Naive thymus-derived CD4-positive, alpha-beta T cell (primary cell): ENCODE results near the gene PCNP. TPM values are rescaled to one million over a fixed set of nuclear protein-coding genes. Genes with fewer than 3 reads are reported as not detected.
A peak's percentile ranks its signal among the peaks of the same experiment; 100 is the strongest.
"Not testable (repeated sequence)": the region's sequence is repeated elsewhere in the genome, so short reads cannot be mapped to it uniquely, and the experiment has no call there.

Experiments
- ATAC-seq: fragments of 150-1000 bp; cut with Tn5 transposase; 2 replicates; pipeline ENCODE4 v1.10.0; 2021; ENCODE audit warnings: mild to moderate bottlenecking, moderate library complexity
- CTCF ChIA-PET: fragments of 350-600 bp; sonication (Branson Sonifier 250); formaldehyde crosslinking; loops from one replicate; lab custom pipeline; 2021; ENCODE audit warnings: antibody characterized with exemption; lab: Charles Lee
- POLR2A ChIA-PET: fragments of 350-600 bp; sonication (Branson Sonifier 250); formaldehyde crosslinking; loops from one replicate; lab custom pipeline; 2021; ENCODE audit warnings: antibody characterized with exemption, inconsistent platforms; lab: Charles Lee
- DNase-seq, 9 donors: peaks; one replicate each; pipeline versions ENCODE4 v3.0.0 to v3.0.0-alpha.2; 2020 to 2022; ENCODE audit warnings: mixed read lengths in 1 of 9
- H3K27ac ChIP-seq: one replicate; pipeline ENCODE4 v1.7.0; 2013; ENCODE audit warnings: mild to moderate bottlenecking, low read depth, low read length, moderate library complexity
- H3K27me3 ChIP-seq, 2 donors: one replicate each; pipeline ENCODE4 v1.7.0; 2013; ENCODE audit warnings: low read length in 2 of 2, mild to moderate bottlenecking in 2 of 2, moderate library complexity in 2 of 2; ENCODE audit not compliant: control insufficient read depth in 2 of 2, insufficient read depth in 2 of 2
- H3K36me3 ChIP-seq, 3 experiments: 1 replicate in 2 of 3; 2 replicates in 1 of 3; pipeline ENCODE4 v1.7.0; 2013; ENCODE audit warnings: low read length in 3 of 3, mild to moderate bottlenecking in 3 of 3, moderate library complexity in 1 of 3; ENCODE audit not compliant: insufficient read depth in 3 of 3, control insufficient read depth in 2 of 3
- H3K4me1 ChIP-seq, 2 donors: one replicate each; pipeline ENCODE4 v1.7.0; 2013; ENCODE audit warnings: low read length in 2 of 2, mild to moderate bottlenecking in 2 of 2, moderate library complexity in 1 of 2; ENCODE audit not compliant: control insufficient read depth in 2 of 2, insufficient read depth in 2 of 2
- H3K4me3 ChIP-seq: 2 replicates; pipeline ENCODE4 v1.7.0; 2013; ENCODE audit warnings: mild to moderate bottlenecking, low read length
- H3K9me3 ChIP-seq, 3 experiments: 1 replicate in 2 of 3; 2 replicates in 1 of 3; pipeline ENCODE4 v1.7.0; 2013; ENCODE audit warnings: low read length in 3 of 3; ENCODE audit not compliant: control insufficient read depth in 2 of 3
- H3K27ac Mint-ChIP-seq, 9 donors: one replicate each; pipeline ENCODE4 v1.8.0; 2020 to 2022; ENCODE audit warnings: mixed read lengths in 9 of 9, mild to moderate bottlenecking in 8 of 9, moderate library complexity in 5 of 9, inconsistent platforms in 2 of 9
- H3K27me3 Mint-ChIP-seq, 5 donors: one replicate each; pipeline ENCODE4 v1.8.0; 2021 to 2022; ENCODE audit warnings: mixed read lengths in 5 of 5, mild to moderate bottlenecking in 1 of 5
- H3K36me3 Mint-ChIP-seq, 5 donors: one replicate each; pipeline ENCODE4 v1.8.0; 2020 to 2022; ENCODE audit warnings: mixed read lengths in 5 of 5, mild to moderate bottlenecking in 3 of 5, inconsistent platforms in 1 of 5
- H3K4me1 Mint-ChIP-seq, 7 donors: one replicate each; pipeline ENCODE4 v1.8.0; 2020 to 2022; ENCODE audit warnings: mixed read lengths in 7 of 7, mild to moderate bottlenecking in 3 of 7, inconsistent platforms in 1 of 7
- H3K4me3 Mint-ChIP-seq, 10 donors: one replicate each; pipeline ENCODE4 v1.8.0; 2020 to 2022; ENCODE audit warnings: mild to moderate bottlenecking in 10 of 10, mixed read lengths in 10 of 10, moderate library complexity in 6 of 10, inconsistent platforms in 2 of 10
- H3K9me3 Mint-ChIP-seq, 11 donors: one replicate each; pipeline ENCODE4 v1.8.0; 2020 to 2022; ENCODE audit warnings: mixed read lengths in 11 of 11, mild to moderate bottlenecking in 4 of 11, inconsistent platforms in 1 of 11, moderate library complexity in 1 of 11
- intact Hi-C, 2 donors: fragments of 100-400 bp; cut with micrococcal nuclease; formaldehyde crosslinking; loops; one replicate each; pipeline ENCODE4 v1.15.1; 2023
- polyA plus RNA-seq, 2 donors: library from polyadenylated mRNA; unstranded; fragments of 300-500 nt; fragmentation: Illumina TruSeq; gene quantifications; one replicate each; pipeline ENCODE4 v1.2.3, GENCODE V29; 2021
- total RNA-seq, 6 experiments: library from RNA in 5 of 6; stranded (reverse) in 5 of 6; gene quantifications; 1 replicate in 5 of 6; 2 replicates in 1 of 6; pipeline ENCODE4 v1.2.3 and lab custom pipeline; 2021 to 2026

PCNP gene
- total and polyA plus RNA-seq, 7 experiments from 2014 or later, result 78.2 to 172 (median 154) TPM

DNA sequence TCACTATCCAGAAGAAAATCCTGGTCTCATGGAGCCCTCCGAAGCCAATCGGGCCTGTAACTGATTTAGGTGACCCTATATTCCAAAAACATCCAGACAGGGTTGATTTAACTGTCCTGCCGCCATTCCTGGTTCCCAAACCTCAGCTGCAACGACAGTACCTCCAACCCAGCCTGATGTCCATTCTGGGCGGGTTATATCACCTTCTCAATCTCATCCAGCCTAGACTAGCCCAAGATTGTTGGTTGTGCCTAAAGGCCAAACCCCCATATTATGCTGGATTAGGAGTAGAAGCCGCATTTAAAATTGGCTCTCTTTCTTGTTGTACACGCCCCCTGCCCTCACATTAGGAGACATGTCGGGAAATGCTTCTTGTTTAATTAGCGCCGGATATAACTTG, 66.3 kb downstream of the PCNP start:
- Mint-ChIP-seq H3K27ac (no peak overlapping the region), H3K4me3 (no peak overlapping the region), H3K4me1 (peaks cover 10 to 29% (median 26%) of the 10 kb centered on the region in 7 donors), H3K9me3 (no peaks in the 10 kb centered on the region), H3K36me3 (no peaks in the 10 kb centered on the region), H3K27me3 (no peaks in the 10 kb centered on the region)
- POLR2A ChIA-PET, result interaction anchor here (0.6 kb wide), 1 partner anchor 13 kb away, joined by 3 read pairs; no protein-coding TSS in a partner anchor
- CTCF ChIA-PET, result no interaction called here
- intact Hi-C loops, result loop anchor here in 1 of 2 donors (5.0 kb wide), 1 partner anchor 428 kb away; no protein-coding TSS in a partner anchor
- Histone ChIP-seq H3K9me3 (no peaks in the 10 kb centered on the region), H3K4me1 (peaks cover 17 to 21% of the 10 kb centered on the region in 2 donors), H3K27me3 (no peaks in the 10 kb centered on the region), H3K4me3 (no peak overlapping the region), H3K27ac (no peak overlapping the region), H3K36me3 (no peaks in the 10 kb centered on the region)
- DNase-seq (peak in 1 of 9 donors; percentile 13), ATAC-seq (no peak)

DNA sequence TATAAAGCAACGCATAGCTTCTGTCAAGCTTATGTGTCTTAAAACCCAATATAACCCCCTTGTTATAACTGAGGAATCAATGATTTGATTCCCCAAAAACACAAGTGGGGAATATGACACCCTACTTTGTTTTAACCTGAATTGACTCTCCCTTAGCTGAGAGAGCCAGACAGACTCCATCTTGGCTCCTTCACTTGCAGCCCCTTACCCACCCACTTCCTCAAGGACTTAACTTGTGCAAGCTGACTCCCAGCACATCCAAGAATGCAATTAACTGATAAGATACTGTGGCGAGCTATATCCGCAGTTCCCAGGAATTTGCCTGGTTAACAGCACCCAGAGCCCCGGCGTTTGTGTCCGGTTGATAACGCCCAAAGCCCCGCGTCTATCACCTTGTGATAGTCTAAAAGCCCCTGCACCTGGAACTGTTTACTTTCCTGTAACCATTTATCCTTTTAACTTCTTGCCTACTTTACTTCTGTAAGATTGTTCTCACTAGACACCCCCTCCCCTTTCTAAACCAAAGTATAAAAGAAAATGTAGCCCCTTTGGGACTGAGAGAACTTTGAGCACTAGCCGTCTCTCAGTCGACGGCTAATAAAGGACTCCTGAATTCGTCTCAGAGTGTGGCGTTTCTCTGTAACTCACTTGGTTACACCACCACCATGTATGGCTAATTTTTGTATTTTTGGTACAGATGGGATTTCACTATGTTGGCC, 67.6 kb downstream of the PCNP start:
- H3K36me3 ChIP-seq, H3K27ac ChIP-seq, DNase-seq, H3K4me3 Mint-ChIP-seq, POLR2A ChIA-PET, H3K9me3 ChIP-seq, H3K36me3 Mint-ChIP-seq, H3K27me3 ChIP-seq, H3K27me3 Mint-ChIP-seq, ATAC-seq, H3K9me3 Mint-ChIP-seq, H3K4me3 ChIP-seq: not testable (repeated sequence)
- H3K4me1 Mint-ChIP-seq, result peaks cover 15 to 33% (median 30%) of the 10 kb centered on the region in 7 donors
- CTCF ChIA-PET, result interaction anchor here (0.6 kb wide), 1 partner anchor 216 kb away, joined by 3 read pairs; no protein-coding TSS in a partner anchor
- intact Hi-C loops, result loop anchor here in 1 of 2 donors (5.0 kb wide), 1 partner anchor 429 kb away; no protein-coding TSS in a partner anchor
- H3K4me1 ChIP-seq, result peaks cover 17 to 21% of the 10 kb centered on the region in 2 donors
- H3K27ac Mint-ChIP-seq, result peak overlapping the region in 2 of 9 donors; percentile 32 to 38

- ChIA-PET CTCF (no interaction called here), POLR2A (no interaction called here)
- H3K36me3 Mint-ChIP-seq, result peaks cover 0 to 8% (median 3%) of the 10 kb centered on the region in 5 donors
- H3K9me3 ChIP-seq, result no peaks in the 10 kb centered on the region
- H3K36me3 ChIP-seq, result no peaks in the 10 kb centered on the region
- no peak overlapping the region for H3K4me3 ChIP-seq
- no peak for DNase-seq
- intact Hi-C loops, result loop anchor here in 1 of 2 donors (5.0 kb wide), 1 partner anchor 430 kb away; no protein-coding TSS in a partner anchor
- ATAC-seq, result no peak
- peak overlapping the region in 5 of 9 donors; percentile 1 to 50 (median 25) for H3K27ac Mint-ChIP-seq
- no peak overlapping the region for H3K4me3 Mint-ChIP-seq
- peaks cover 17 to 21% of the 10 kb centered on the region in 2 donors for H3K4me1 ChIP-seq
- no peak overlapping the region for H3K27ac ChIP-seq
- no peaks in the 10 kb centered on the region for H3K9me3 Mint-ChIP-seq
- H3K4me1 Mint-ChIP-seq, result peaks cover 15 to 33% (median 30%) of the 10 kb centered on the region in 7 donors
- no peaks in the 10 kb centered on the region for H3K27me3 Mint-ChIP-seq
- H3K27me3 ChIP-seq, result no peaks in the 10 kb centered on the region
Measured at GRCh38 chr3:101642441-101642840, 68.5 kb downstream of the PCNP start.

GRCh38 chr3:101643009-101643844, 69.2 kb downstream of the PCNP start:
- Mint-ChIP-seq H3K27ac (peak overlapping the region; percentile 28 to 88 (median 75)), H3K9me3 (no peaks in the 10 kb centered on the region), H3K4me3 (peak overlapping the region in 3 of 10 donors; percentile 18 to 35 (median 21)), H3K27me3 (no peaks in the 10 kb centered on the region), H3K4me1 (peaks cover 15 to 33% (median 30%) of the 10 kb centered on the region in 7 donors), H3K36me3 (peaks cover 0 to 11% (median 4%) of the 10 kb centered on the region in 5 donors)
- no peak for ATAC-seq
- Histone ChIP-seq H3K27ac (no peak overlapping the region), H3K9me3 (no peaks in the 10 kb centered on the region), H3K36me3 (peaks cover 0 to 8% (median 0%) of the 10 kb centered on the region in 3 experiments), H3K4me1 (peaks cover 17 to 21% of the 10 kb centered on the region in 2 donors), H3K4me3 (no peak overlapping the region), H3K27me3 (no peaks in the 10 kb centered on the region)
- no peak for DNase-seq
- intact Hi-C loops, result loop anchor here in 1 of 2 donors (5.0 kb wide), 1 partner anchor 431 kb away; no protein-coding TSS in a partner anchor
- POLR2A ChIA-PET, result interaction anchor here (0.8 to 1.8 kb wide), 2 partner anchors 22 to 33 kb away, joined by 3 to 5 read pairs; no protein-coding TSS in a partner anchor
- CTCF ChIA-PET, result no interaction called here

Other genes with a start within 250 kb of the PCNP start
- 10 to 100 TPM; 28.8 to 79.0 (median 49.5) TPM for gene SENP7, start 61.0 kb upstream of the PCNP start, total RNA-seq
- 10 to 100 TPM; 14.0 TPM for gene SENP7, start 61.0 kb upstream of the PCNP start, polyA plus RNA-seq
- 10 to 100 TPM; 24.1 to 32.7 (median 27.1) TPM for gene TRMT10C, start 12.3 kb upstream of the PCNP start, total RNA-seq
- 10 to 100 TPM; 27.6 to 37.3 TPM for gene TRMT10C, start 12.3 kb upstream of the PCNP start, polyA plus RNA-seq
- gene ZBTB11, start 103.0 kb downstream of the PCNP start, total RNA-seq, result 10 to 100 TPM; 31.9 to 68.2 (median 54.2) TPM
- 10 to 100 TPM; 10.5 to 16.3 TPM for gene ZBTB11, start 103.0 kb downstream of the PCNP start, polyA plus RNA-seq
- 1,000 to 10,000 TPM; 1,072 to 1,652 (median 1,599) TPM for gene RPL24, start 112.5 kb downstream of the PCNP start, total RNA-seq
- gene RPL24, start 112.5 kb downstream of the PCNP start, polyA plus RNA-seq, result 1,000 to 10,000 TPM; 1,238 to 1,434 TPM
- 10 to 100 TPM in 3 of 5 experiments, 1 to 10 TPM in 2; 5.5 to 21.7 (median 10.9) TPM for gene CEP97, start 150.4 kb downstream of the PCNP start, total RNA-seq
- 1 to 10 TPM; 3.4 to 3.8 TPM for gene CEP97, start 150.4 kb downstream of the PCNP start, polyA plus RNA-seq
- gene NXPE3, start 205.0 kb downstream of the PCNP start, total RNA-seq, result 10 to 100 TPM; 25.9 to 48.7 (median 35.5) TPM
- 10 to 100 TPM; 55.7 to 71.0 TPM for gene NXPE3, start 205.0 kb downstream of the PCNP start, polyA plus RNA-seq